ENCODE data around the gene CHRND. TPM values are rescaled to one million over a fixed set of nuclear protein-coding genes. Genes with fewer than 3 reads are reported as not detected.

The CHRND gene
- total and polyA plus RNA-seq, 2 experiments from 2014 or later, result 0.10 to 0.11 TPM

DNA sequence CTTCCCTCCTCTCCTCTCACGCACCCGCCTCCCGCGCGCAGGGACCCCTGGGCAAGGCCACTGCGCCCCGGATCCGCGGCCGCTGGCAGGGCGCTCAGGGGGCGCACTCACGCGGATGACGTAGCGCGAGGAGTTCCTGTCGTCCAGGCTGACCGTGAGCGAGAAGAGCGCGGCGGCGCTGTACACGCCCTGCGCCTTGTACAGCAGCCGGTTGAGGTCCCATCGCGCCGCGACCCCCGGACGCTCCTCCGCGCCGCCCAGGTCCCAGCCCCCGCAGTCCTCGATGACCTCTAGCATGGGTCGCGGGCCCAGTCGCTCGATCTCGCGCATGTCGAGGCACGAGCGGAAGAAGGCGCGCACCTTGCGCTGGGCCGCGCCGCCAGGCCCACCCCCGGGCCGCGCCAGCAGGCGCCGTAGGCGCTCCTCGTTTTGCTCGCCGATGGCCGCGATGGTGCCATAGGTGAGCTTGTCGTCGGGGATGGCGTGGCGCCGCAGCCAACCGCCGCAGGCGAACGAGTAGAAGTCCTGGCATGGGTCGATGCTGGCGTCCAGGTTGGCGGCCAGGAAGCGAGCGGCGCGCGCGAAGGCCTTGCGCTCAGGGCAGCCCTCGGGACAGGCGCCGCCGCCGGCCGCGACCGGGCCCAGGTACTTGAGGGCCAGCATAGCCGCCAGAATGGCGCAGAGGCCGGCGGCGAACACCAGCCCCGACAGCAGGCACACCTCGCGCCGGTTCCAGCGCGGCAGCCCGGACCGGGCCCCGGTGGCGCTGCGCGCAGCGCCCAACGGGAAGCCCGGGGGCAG is 40.0 kb upstream of the CHRND start:
- H3K79me2 ChIP-seq (replicated peaks; ENCODE audit: insufficient read depth), result no peaks in the 10 kb centered on the region
- H3K4me3 ChIP-seq, result peak overlapping the region; percentile 62
- ATAC-seq, result peak; percentile 10
- peak overlapping the region; percentile 85 for H3K4me2 ChIP-seq
- peaks cover 67% of the 10 kb centered on the region for H3K27me3 ChIP-seq (ENCODE audit: insufficient read depth)
- Mint-ChIP-seq H3K27ac (no peak overlapping the region), H3K36me3 (ENCODE audit: low read depth) (no peaks in the 10 kb centered on the region; the same call in 2 of the 3 replicates), H3K27me3 (ENCODE audit: insufficient read depth, low read depth, poor library complexity) (peaks cover 66% of the 10 kb centered on the region), H3K4me1 (peaks cover 25% of the 10 kb centered on the region), H3K4me3 (peak overlapping the region; percentile 68), H3K9me3 (no peaks in the 10 kb centered on the region)
- H2AFZ ChIP-seq, result peak overlapping the region; percentile 81
- DNase-seq (ENCODE audit: low spot score), result peak; percentile 55
- H3K27ac ChIP-seq (ENCODE audit: low read depth), result no peak overlapping the region
- TF ChIP-seq EZH2phosphoT487 (IDR thresholded peaks at IDR 0.05; ENCODE audit: unreplicated experiment) (no peak), ZNF331 (CRISPR knock-in tag; IDR thresholded peaks at IDR 0.05; ENCODE audit: low read depth) (no peak), CREB1 (CRISPR knock-in tag; IDR thresholded peaks at IDR 0.05; ENCODE audit: low read depth) (peak; percentile 53), EZH2 (IDR thresholded peaks at IDR 0.05; ENCODE audit: low read depth, unreplicated experiment) (peak; percentile 73), POLR2AphosphoS5 (IDR thresholded peaks at IDR 0.05; ENCODE audit: low read depth) (0 out of 2 replicates have a peak, but pooled peaks have one; percentile 10), JUNB (IDR thresholded peaks at IDR 0.05; ENCODE audit: unreplicated experiment) (no peak), STAT1 (IDR thresholded peaks at IDR 0.05; ENCODE audit: unreplicated experiment) (no peak), NANOG (IDR thresholded peaks at IDR 0.05; ENCODE audit: borderline replicate concordance) (no peak), ZNF114 (CRISPR knock-in tag; IDR thresholded peaks at IDR 0.05) (no peak)
- TF ChIP-seq, protein P1, sequence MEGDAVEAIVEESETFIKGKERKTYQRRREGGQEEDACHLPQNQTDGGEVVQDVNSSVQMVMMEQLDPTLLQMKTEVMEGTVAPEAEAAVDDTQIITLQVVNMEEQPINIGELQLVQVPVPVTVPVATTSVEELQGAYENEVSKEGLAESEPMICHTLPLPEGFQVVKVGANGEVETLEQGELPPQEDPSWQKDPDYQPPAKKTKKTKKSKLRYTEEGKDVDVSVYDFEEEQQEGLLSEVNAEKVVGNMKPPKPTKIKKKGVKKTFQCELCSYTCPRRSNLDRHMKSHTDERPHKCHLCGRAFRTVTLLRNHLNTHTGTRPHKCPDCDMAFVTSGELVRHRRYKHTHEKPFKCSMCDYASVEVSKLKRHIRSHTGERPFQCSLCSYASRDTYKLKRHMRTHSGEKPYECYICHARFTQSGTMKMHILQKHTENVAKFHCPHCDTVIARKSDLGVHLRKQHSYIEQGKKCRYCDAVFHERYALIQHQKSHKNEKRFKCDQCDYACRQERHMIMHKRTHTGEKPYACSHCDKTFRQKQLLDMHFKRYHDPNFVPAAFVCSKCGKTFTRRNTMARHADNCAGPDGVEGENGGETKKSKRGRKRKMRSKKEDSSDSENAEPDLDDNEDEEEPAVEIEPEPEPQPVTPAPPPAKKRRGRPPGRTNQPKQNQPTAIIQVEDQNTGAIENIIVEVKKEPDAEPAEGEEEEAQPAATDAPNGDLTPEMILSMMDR (conservative IDR thresholded peaks at IDR 0.05; ENCODE audit: low read depth in 2 of 2), result no peak; a peak in 1 of 4 replicates
- TF ChIP-seq, protein P2, sequence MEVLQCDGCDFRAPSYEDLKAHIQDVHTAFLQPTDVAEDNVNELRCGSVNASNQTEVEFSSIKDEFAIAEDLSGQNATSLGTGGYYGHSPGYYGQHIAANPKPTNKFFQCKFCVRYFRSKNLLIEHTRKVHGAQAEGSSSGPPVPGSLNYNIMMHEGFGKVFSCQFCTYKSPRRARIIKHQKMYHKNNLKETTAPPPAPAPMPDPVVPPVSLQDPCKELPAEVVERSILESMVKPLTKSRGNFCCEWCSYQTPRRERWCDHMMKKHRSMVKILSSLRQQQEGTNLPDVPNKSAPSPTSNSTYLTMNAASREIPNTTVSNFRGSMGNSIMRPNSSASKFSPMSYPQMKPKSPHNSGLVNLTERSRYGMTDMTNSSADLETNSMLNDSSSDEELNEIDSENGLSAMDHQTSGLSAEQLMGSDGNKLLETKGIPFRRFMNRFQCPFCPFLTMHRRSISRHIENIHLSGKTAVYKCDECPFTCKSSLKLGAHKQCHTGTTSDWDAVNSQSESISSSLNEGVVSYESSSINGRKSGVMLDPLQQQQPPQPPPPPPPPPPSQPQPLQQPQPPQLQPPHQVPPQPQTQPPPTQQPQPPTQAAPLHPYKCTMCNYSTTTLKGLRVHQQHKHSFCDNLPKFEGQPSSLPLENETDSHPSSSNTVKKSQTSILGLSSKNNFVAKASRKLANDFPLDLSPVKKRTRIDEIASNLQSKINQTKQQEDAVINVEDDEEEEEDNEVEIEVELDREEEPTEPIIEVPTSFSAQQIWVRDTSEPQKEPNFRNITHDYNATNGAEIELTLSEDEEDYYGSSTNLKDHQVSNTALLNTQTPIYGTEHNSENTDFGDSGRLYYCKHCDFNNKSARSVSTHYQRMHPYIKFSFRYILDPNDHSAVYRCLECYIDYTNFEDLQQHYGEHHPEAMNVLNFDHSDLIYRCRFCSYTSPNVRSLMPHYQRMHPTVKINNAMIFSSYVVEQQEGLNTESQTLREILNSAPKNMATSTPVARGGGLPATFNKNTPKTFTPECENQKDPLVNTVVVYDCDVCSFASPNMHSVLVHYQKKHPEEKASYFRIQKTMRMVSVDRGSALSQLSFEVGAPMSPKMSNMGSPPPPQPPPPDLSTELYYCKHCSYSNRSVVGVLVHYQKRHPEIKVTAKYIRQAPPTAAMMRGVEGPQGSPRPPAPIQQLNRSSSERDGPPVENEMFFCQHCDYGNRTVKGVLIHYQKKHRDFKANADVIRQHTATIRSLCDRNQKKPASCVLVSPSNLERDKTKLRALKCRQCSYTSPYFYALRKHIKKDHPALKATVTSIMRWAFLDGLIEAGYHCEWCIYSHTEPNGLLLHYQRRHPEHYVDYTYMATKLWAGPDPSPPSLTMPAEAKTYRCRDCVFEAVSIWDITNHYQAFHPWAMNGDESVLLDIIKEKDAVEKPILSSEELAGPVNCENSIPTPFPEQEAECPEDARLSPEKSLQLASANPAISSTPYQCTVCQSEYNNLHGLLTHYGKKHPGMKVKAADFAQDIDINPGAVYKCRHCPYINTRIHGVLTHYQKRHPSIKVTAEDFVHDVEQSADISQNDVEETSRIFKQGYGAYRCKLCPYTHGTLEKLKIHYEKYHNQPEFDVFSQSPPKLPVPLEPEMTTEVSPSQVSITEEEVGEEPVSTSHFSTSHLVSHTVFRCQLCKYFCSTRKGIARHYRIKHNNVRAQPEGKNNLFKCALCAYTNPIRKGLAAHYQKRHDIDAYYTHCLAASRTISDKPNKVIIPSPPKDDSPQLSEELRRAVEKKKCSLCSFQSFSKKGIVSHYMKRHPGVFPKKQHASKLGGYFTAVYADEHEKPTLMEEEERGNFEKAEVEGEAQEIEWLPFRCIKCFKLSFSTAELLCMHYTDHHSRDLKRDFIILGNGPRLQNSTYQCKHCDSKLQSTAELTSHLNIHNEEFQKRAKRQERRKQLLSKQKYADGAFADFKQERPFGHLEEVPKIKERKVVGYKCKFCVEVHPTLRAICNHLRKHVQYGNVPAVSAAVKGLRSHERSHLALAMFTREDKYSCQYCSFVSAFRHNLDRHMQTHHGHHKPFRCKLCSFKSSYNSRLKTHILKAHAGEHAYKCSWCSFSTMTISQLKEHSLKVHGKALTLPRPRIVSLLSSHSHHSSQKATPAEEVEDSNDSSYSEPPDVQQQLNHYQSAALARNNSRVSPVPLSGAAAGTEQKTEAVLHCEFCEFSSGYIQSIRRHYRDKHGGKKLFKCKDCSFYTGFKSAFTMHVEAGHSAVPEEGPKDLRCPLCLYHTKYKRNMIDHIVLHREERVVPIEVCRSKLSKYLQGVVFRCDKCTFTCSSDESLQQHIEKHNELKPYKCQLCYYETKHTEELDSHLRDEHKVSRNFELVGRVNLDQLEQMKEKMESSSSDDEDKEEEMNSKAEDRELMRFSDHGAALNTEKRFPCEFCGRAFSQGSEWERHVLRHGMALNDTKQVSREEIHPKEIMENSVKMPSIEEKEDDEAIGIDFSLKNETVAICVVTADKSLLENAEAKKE (CRISPR knock-in tag; IDR thresholded peaks at IDR 0.05), result no peak
- TF ChIP-seq, protein P3, sequence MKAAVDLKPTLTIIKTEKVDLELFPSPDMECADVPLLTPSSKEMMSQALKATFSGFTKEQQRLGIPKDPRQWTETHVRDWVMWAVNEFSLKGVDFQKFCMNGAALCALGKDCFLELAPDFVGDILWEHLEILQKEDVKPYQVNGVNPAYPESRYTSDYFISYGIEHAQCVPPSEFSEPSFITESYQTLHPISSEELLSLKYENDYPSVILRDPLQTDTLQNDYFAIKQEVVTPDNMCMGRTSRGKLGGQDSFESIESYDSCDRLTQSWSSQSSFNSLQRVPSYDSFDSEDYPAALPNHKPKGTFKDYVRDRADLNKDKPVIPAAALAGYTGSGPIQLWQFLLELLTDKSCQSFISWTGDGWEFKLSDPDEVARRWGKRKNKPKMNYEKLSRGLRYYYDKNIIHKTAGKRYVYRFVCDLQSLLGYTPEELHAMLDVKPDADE (IDR thresholded peaks at IDR 0.05), result no peak
- TF ChIP-seq, protein P4, sequence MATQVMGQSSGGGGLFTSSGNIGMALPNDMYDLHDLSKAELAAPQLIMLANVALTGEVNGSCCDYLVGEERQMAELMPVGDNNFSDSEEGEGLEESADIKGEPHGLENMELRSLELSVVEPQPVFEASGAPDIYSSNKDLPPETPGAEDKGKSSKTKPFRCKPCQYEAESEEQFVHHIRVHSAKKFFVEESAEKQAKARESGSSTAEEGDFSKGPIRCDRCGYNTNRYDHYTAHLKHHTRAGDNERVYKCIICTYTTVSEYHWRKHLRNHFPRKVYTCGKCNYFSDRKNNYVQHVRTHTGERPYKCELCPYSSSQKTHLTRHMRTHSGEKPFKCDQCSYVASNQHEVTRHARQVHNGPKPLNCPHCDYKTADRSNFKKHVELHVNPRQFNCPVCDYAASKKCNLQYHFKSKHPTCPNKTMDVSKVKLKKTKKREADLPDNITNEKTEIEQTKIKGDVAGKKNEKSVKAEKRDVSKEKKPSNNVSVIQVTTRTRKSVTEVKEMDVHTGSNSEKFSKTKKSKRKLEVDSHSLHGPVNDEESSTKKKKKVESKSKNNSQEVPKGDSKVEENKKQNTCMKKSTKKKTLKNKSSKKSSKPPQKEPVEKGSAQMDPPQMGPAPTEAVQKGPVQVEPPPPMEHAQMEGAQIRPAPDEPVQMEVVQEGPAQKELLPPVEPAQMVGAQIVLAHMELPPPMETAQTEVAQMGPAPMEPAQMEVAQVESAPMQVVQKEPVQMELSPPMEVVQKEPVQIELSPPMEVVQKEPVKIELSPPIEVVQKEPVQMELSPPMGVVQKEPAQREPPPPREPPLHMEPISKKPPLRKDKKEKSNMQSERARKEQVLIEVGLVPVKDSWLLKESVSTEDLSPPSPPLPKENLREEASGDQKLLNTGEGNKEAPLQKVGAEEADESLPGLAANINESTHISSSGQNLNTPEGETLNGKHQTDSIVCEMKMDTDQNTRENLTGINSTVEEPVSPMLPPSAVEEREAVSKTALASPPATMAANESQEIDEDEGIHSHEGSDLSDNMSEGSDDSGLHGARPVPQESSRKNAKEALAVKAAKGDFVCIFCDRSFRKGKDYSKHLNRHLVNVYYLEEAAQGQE (IDR thresholded peaks at IDR 0.05; ENCODE audit: unreplicated experiment), result no peak
- 0 out of 2 replicates have a peak, but pooled peaks cover 5% of the 10 kb centered on the region for H3F3A ChIP-seq (replicated peaks; ENCODE audit: low read depth)
- no peaks in the 10 kb centered on the region for H3K9me2 ChIP-seq (ENCODE audit: insufficient read depth)
- H4K20me1 ChIP-seq (replicated peaks; ENCODE audit: insufficient read depth), result no peaks in the 10 kb centered on the region
- H3K36me3 ChIP-seq (ENCODE audit: insufficient read depth), result no peaks in the 10 kb centered on the region
- H3K4me1 ChIP-seq (ENCODE audit: insufficient read depth), result peaks cover 19% of the 10 kb centered on the region

Measured in GM23338 (cell line).